Measurements from ENCODE around the gene PSPH.
A peak's percentile ranks its signal among the peaks of the same experiment; 100 is the strongest.

Gene PSPH

GRCh38 chr7:56051339-56052191 lies at the start of gene PSPH, which contains the start of gene CCT6A:
PSPH (minus strand) TSS chr7:56051444; CDS start chr7:56021212, 30,232 bp downstream.
CCT6A (plus strand) TSS chr7:56051765; CDS start chr7:56051849, 84 bp downstream.
- peak; percentile 76 for TF ChIP-seq CREB1 (IDR thresholded peaks at IDR 0.05; ENCODE audit: low read depth)
- no peak for TF ChIP-seq FOXM1 (IDR thresholded peaks at IDR 0.05; ENCODE audit: borderline replicate concordance, low read depth)
- TF ChIP-seq TAF1 (IDR thresholded peaks at IDR 0.05; ENCODE audit: low read depth): peak; percentile 87
- TF ChIP-seq YY1 (IDR thresholded peaks at IDR 0.05; ENCODE audit: low read depth): peak; percentile 88
- TF ChIP-seq TEAD4 (IDR thresholded peaks at IDR 0.05): peak; percentile 54; the same call in 1 of the 2 replicates
- peak; percentile 40; the same call in 1 of the 2 replicates for TF ChIP-seq TCF12 (IDR thresholded peaks at IDR 0.05; ENCODE audit: low read depth)
- TF ChIP-seq RAD21 (IDR thresholded peaks at IDR 0.05; ENCODE audit: low read depth): no peak
- TF ChIP-seq NFIC (IDR thresholded peaks at IDR 0.05): 0 out of 2 replicates have a peak, but pooled peaks have one; percentile 10
- TF ChIP-seq, protein P1, sequence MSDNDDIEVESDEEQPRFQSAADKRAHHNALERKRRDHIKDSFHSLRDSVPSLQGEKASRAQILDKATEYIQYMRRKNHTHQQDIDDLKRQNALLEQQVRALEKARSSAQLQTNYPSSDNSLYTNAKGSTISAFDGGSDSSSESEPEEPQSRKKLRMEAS (IDR thresholded peaks at IDR 0.05): peak; percentile 87

DNA sequence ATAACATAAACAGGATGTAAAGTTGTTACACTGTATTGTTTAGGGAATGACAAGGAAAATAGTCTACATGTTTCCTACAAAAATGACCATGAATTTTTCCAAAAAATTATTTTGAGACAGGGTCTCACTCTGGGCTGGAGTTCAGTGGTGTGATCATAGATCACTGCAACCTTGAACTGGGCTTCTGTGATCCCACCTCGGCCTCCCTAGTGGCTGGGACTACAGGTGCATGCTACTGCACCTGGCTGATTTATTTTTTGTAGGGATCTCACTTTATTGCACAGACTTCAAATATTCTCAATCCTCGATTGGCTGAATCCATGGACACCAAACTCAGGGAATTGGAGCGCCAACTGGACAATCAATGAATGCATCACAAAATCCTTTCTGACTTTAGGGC lies 48.4 kb upstream of the PSPH start:
- TF ChIP-seq EGR1 (IDR thresholded peaks at IDR 0.05) (no peak), TCF12 (IDR thresholded peaks at IDR 0.05; ENCODE audit: low read depth) (no peak), RAD21 (IDR thresholded peaks at IDR 0.05; ENCODE audit: low read depth) (no peak), TAF1 (IDR thresholded peaks at IDR 0.05; ENCODE audit: low read depth) (no peak), FOXM1 (IDR thresholded peaks at IDR 0.05; ENCODE audit: borderline replicate concordance, low read depth) (no peak), NFIC (IDR thresholded peaks at IDR 0.05) (no peak), YY1 (IDR thresholded peaks at IDR 0.05; ENCODE audit: low read depth) (no peak), CREB1 (IDR thresholded peaks at IDR 0.05; ENCODE audit: low read depth) (no peak), ZBTB7A (IDR thresholded peaks at IDR 0.05; ENCODE audit: low read depth) (no peak), EP300 (IDR thresholded peaks at IDR 0.05; ENCODE audit: borderline replicate concordance) (no peak), CEBPB (IDR thresholded peaks at IDR 0.05) (no peak), TEAD4 (IDR thresholded peaks at IDR 0.05) (no peak), REST (IDR thresholded peaks at IDR 0.05; ENCODE audit: low read depth) (no peak)
- TF ChIP-seq, protein P1 (IDR thresholded peaks at IDR 0.05): no peak
- TF ChIP-seq, protein P2, sequence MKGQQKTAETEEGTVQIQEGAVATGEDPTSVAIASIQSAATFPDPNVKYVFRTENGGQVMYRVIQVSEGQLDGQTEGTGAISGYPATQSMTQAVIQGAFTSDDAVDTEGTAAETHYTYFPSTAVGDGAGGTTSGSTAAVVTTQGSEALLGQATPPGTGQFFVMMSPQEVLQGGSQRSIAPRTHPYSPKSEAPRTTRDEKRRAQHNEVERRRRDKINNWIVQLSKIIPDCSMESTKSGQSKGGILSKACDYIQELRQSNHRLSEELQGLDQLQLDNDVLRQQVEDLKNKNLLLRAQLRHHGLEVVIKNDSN (IDR thresholded peaks at IDR 0.05): no peak

- TF ChIP-seq NFIC (IDR thresholded peaks at IDR 0.05) (no peak), CEBPB (IDR thresholded peaks at IDR 0.05) (no peak)
Observed at GRCh38 chr7:56097700-56098099, 46.5 kb upstream of the PSPH start.

- TF ChIP-seq RAD21 (IDR thresholded peaks at IDR 0.05; ENCODE audit: low read depth) (peak; percentile 78), NFIC (IDR thresholded peaks at IDR 0.05) (peak; percentile 92)
- TF ChIP-seq, protein P2 (IDR thresholded peaks at IDR 0.05): no peak
Observed at GRCh38 chr7:56092789-56093531, 41.7 kb upstream of the PSPH start, which contains the start of gene PHKG1. PHKG1 (minus strand) TSS chr7:56092952; CDS start chr7:56088941, 4,011 bp downstream.

DNA sequence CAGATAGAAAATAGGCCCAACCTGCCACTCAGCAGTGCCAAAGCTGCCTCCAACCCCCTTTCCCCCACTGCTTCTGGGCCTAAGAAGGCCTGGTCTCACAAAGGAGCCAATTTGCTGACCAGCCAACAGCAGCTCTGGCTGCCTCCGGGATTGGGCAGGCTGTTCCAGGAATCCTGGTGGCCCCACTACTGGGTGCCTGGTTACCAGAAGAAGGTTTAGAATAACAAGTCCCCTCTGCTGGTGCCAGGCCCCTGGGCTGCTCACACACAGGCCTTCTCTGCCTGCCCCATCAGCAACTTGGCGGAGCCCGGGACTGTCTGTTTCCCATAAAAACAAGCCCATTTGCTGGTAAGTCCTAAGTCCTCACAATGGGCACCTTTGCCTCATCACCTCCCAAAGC lies 40.3 kb upstream of the PSPH start:
- TF ChIP-seq EP300 (IDR thresholded peaks at IDR 0.05; ENCODE audit: borderline replicate concordance) (no peak), EGR1 (IDR thresholded peaks at IDR 0.05) (no peak), FOXM1 (IDR thresholded peaks at IDR 0.05; ENCODE audit: borderline replicate concordance, low read depth) (no peak), TEAD4 (IDR thresholded peaks at IDR 0.05) (no peak), TCF12 (IDR thresholded peaks at IDR 0.05; ENCODE audit: low read depth) (no peak)

- no peak for TF ChIP-seq ZBTB7A (IDR thresholded peaks at IDR 0.05; ENCODE audit: low read depth)
- TF ChIP-seq TEAD4 (IDR thresholded peaks at IDR 0.05): no peak
- TF ChIP-seq, protein P1 (IDR thresholded peaks at IDR 0.05): no peak
- TF ChIP-seq YY1 (IDR thresholded peaks at IDR 0.05; ENCODE audit: low read depth): no peak
- TF ChIP-seq TAF1 (IDR thresholded peaks at IDR 0.05; ENCODE audit: low read depth): no peak
- no peak for TF ChIP-seq RAD21 (IDR thresholded peaks at IDR 0.05; ENCODE audit: low read depth)
- no peak for TF ChIP-seq CEBPB (IDR thresholded peaks at IDR 0.05)
Observed at GRCh38 chr7:56087445-56087844, 36.2 kb upstream of the PSPH start.

- no peak for TF ChIP-seq CEBPB (IDR thresholded peaks at IDR 0.05)
- TF ChIP-seq, protein P2 (IDR thresholded peaks at IDR 0.05): no peak
Observed at GRCh38 chr7:56086761-56087160, 35.5 kb upstream of the PSPH start.

All from Ishikawa (cell line).